SK-N-MC (cell line): ENCODE results near the gene ZWILCH.

Source experiments
- EZH2 ChIP-seq: fragments of 200-600 bp; sonication (generic); IDR thresholded peaks from one replicate; pipeline ENCODE4 v1.6.1; 2017; ENCODE audit warnings: antibody characterized with exemption
- FOXP2 ChIP-seq: optimal IDR thresholded peaks from 2 replicates; pipeline ENCODE3; 2011; ENCODE audit warnings: mild to moderate bottlenecking, moderate library complexity; ENCODE audit not compliant: insufficient read depth; ENCODE audit errors: extremely low read length, control extremely low read depth
- POLR2AphosphoS5 ChIP-seq: IDR thresholded peaks from 2 replicates; pipeline ENCODE4 v1.6.1; 2012; ENCODE audit warnings: mild to moderate bottlenecking, low read depth, low read length, borderline replicate concordance

DNA sequence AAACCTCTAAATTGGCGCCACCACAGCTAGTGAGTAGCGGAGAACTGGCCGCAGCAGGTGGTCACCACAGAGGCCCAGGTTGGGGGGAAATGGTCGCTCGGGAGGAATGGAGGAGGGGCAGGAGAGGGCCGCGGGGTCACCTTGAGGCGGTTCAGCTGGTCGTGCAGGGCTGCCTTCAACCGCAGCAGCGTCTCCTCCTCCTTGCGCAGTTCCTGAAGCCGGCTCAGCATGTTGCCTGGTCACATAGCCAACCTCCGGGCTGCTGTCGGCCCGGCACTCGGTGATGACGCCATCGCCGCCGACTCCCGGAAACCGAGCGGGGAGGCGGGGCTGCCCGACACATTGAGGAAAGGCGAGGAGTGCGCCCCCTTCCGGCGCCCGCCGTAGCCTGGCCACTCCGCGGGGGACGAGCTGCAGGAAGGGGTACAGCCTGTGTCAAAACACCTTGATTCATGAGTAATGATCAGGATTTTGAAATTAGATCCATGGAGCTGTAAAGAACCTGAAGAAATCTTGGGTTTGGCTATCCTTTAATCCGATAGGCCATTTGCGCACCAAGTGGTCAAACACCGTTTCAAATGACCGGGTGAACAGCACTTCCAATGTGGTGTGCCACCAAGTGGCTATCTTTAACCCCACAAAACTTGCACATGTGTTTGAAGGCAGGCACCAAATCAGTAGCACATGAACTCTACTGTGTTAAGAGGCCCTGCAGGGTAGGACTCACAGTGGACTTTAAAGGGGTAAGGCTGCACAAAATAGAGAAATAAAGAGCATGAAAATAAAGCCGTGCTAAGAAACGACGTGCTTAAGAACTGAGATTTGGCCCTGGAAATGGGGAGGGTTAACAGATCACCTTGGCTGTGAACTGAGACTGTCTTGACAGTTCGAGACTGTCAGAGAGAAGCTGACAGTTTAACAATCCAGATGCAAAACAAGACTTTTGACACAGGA is 7.3 kb upstream of the ZWILCH start, which contains the start of gene SNAPC5:
- peak; percentile 92 for TF ChIP-seq POLR2AphosphoS5
- no peak for TF ChIP-seq EZH2
- peak; percentile 82 for TF ChIP-seq FOXP2
